Suprapubic skin (tissue), 4 donors: ENCODE results near the gene GDF2. TPM values are rescaled to one million over a fixed set of nuclear protein-coding genes. Genes with fewer than 3 reads are reported as not detected.

ENCODE experiments used
- DNase-seq, 2 donors: peaks; one replicate each; pipeline ENCODE4 v3.0.0-alpha.2; 2019; ENCODE audit warnings: low spot score in 2 of 2
- H3K27ac ChIP-seq: fragments of 200-600 bp; sonication (generic); one replicate; pipeline ENCODE4 v1.5.1; 2019
- H3K27me3 ChIP-seq: fragments of 200-600 bp; sonication (generic); one replicate; pipeline ENCODE4 v1.5.1; 2019
- H3K36me3 ChIP-seq: fragments of 200-600 bp; sonication (generic); one replicate; pipeline ENCODE4 v1.5.1; 2019
- H3K4me1 ChIP-seq: fragments of 200-600 bp; sonication (generic); one replicate; pipeline ENCODE4 v1.5.1; 2019
- H3K4me3 ChIP-seq: fragments of 200-600 bp; sonication (generic); one replicate; pipeline ENCODE4 v1.5.1; 2019; ENCODE audit warnings: mild to moderate bottlenecking
- H3K9me3 ChIP-seq: fragments of 200-600 bp; sonication (generic); one replicate; pipeline ENCODE4 v1.5.1; 2019
- CTCF ChIP-seq, 2 donors: fragments of 200-600 bp in 1 of 2; fragments of 450-650 bp in 1 of 2; sonication (generic) in 1 of 2; IDR thresholded peaks; one replicate each; pipeline ENCODE4 v1.5.1; 2016 to 2019; ENCODE audit warnings: antibody characterized with exemption in 2 of 2, mild to moderate bottlenecking in 1 of 2, moderate library complexity in 1 of 2
- EP300 ChIP-seq: sonication (generic); formaldehyde crosslinking; IDR thresholded peaks from one replicate; pipeline ENCODE4 v1.6.1; 2017; ENCODE audit warnings: antibody characterized with exemption
- POLR2A ChIP-seq, 2 donors: fragments of 450-650 bp; IDR thresholded peaks; one replicate each; pipeline ENCODE4 v1.6.1; 2017; ENCODE audit warnings: antibody characterized with exemption in 2 of 2, mild to moderate bottlenecking in 2 of 2, moderate library complexity in 2 of 2
- POLR2AphosphoS5 ChIP-seq, 3 donors: sonication (generic); formaldehyde crosslinking; IDR thresholded peaks; one replicate each; pipeline ENCODE4 v1.6.1; 2017; ENCODE audit warnings: antibody characterized with exemption in 3 of 3
- WGBS: methylation state at CpG from one replicate; pipeline ENCODE4 v1.1.5; 2018; 5-methylcytosine and 5-hydroxymethylcytosine counted together
- total RNA-seq, 4 donors: library from RNA; depleted of rRNA; stranded (reverse); fragments of >200 nt; gene quantifications; one replicate each; pipeline ENCODE4 v1.1.0, GENCODE V29; 2016

GDF2 gene
- total RNA-seq, 4 donors from 2014 or later: not detected

- WGBS: 65% methylated on average over 3 of the region's 3 CpGs
- peak in 1 of 2 donors; percentile 18 for DNase-seq
- TF ChIP-seq CTCF (IDR thresholded peaks at IDR 0.05) (no peak), EP300 (no peak), POLR2AphosphoS5 (IDR thresholded peaks at IDR 0.05) (no peak), POLR2A (IDR thresholded peaks at IDR 0.05) (no peak)
- no peaks in the 10 kb centered on the region for H3K4me1 ChIP-seq
- no peaks in the 10 kb centered on the region for H3K36me3 ChIP-seq
- no peaks in the 10 kb centered on the region for H3K9me3 ChIP-seq
- H3K27me3 ChIP-seq: no peaks in the 10 kb centered on the region
- H3K27ac ChIP-seq: no peak overlapping the region
- no peak overlapping the region for H3K4me3 ChIP-seq
Measured at GRCh38 chr10:47362199-47362598, 39.9 kb downstream of the GDF2 start.

GRCh38 chr10:47363781-47364180, 41.5 kb downstream of the GDF2 start:
- H3K4me3 ChIP-seq: no peak overlapping the region
- no peaks in the 10 kb centered on the region for H3K36me3 ChIP-seq
- no peaks in the 10 kb centered on the region for H3K9me3 ChIP-seq
- no peak for TF ChIP-seq POLR2A (IDR thresholded peaks at IDR 0.05)
- TF ChIP-seq POLR2AphosphoS5 (IDR thresholded peaks at IDR 0.05): no peak
- no peak for TF ChIP-seq CTCF (IDR thresholded peaks at IDR 0.05)
- no peak for TF ChIP-seq EP300
- no peaks in the 10 kb centered on the region for H3K4me1 ChIP-seq
- no peaks in the 10 kb centered on the region for H3K27me3 ChIP-seq
- peak; percentile 19 to 48 for DNase-seq
- H3K27ac ChIP-seq: no peak overlapping the region
- WGBS: 88% methylated on average over 3 of the region's 3 CpGs

GRCh38 chr10:47364366-47364765, 42.1 kb downstream of the GDF2 start:
- Histone ChIP-seq H3K36me3 (no peaks in the 10 kb centered on the region), H3K4me3 (no peak overlapping the region), H3K27ac (no peak overlapping the region), H3K9me3 (no peaks in the 10 kb centered on the region), H3K27me3 (no peaks in the 10 kb centered on the region), H3K4me1 (no peaks in the 10 kb centered on the region)
- peak in 1 of 2 donors; percentile 16 for DNase-seq
- 63% methylated on average over 4 of the region's 4 CpGs for WGBS
- TF ChIP-seq POLR2A (IDR thresholded peaks at IDR 0.05): no peak
- TF ChIP-seq CTCF (IDR thresholded peaks at IDR 0.05): no peak
- no peak for TF ChIP-seq POLR2AphosphoS5 (IDR thresholded peaks at IDR 0.05)
- no peak for TF ChIP-seq EP300

GRCh38 chr10:47364911-47365310, 42.7 kb downstream of the GDF2 start:
- DNase-seq: peak; percentile 32 to 54
- 93% methylated on average over 6 of the region's 6 CpGs for WGBS
- H3K4me1 ChIP-seq: no peaks in the 10 kb centered on the region

More at GRCh38 chr10:47364911-47365310, 42.7 kb downstream of the GDF2 start:
- no peaks in the 10 kb centered on the region for H3K36me3 ChIP-seq
- H3K27me3 ChIP-seq: no peaks in the 10 kb centered on the region
- H3K4me3 ChIP-seq: no peak overlapping the region
- TF ChIP-seq POLR2AphosphoS5 (IDR thresholded peaks at IDR 0.05): no peak
- no peak for TF ChIP-seq EP300
- no peak for TF ChIP-seq POLR2A (IDR thresholded peaks at IDR 0.05)
- no peak for TF ChIP-seq CTCF (IDR thresholded peaks at IDR 0.05)
- H3K9me3 ChIP-seq: no peaks in the 10 kb centered on the region
- H3K27ac ChIP-seq: no peak overlapping the region
